ENCODE results near the gene MED13.
"Not testable (repeated sequence)": the region's sequence is repeated elsewhere in the genome, so short reads cannot be mapped to it uniquely, and the experiment has no call there.

The MED13 gene

DNA sequence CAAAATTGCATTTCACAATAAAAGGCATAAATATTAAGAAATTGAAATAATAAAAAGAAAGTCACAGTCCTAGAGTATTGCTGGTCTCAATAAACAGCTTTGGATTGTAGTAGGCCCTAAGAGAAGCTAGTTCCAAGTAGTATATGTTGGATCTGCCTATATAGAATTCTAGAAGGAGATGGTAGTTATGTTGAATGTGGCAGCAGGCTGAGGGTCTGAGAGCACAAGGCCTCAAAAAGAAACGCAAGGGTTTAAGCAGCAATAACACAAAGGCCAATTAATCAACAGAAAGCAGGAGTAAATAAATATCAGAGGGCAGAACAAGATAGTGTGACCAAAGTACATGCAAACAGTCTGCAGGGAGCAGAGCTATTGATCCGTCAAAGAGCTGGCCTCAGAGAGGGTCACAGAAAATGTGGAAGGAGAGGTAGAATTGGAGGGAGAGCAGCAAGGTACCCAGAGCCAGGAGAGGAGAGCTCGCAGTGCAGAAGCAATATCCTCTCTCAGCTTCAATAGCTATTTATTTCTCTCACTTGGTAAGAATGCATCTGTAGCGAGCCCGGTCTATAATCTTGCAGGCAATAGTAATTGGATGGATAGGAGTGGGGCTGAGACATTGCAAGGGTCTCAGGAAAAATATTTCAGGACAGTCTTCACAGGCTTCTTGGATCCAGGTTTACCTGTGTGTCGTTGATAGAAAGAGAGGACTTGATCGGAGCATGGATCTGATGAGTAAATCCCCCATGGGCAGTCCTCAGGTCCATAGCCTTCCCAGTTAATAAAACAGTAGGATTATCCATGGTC, 25.1 kb upstream of the MED13 start:
- DNase-seq: no peak

DNA sequence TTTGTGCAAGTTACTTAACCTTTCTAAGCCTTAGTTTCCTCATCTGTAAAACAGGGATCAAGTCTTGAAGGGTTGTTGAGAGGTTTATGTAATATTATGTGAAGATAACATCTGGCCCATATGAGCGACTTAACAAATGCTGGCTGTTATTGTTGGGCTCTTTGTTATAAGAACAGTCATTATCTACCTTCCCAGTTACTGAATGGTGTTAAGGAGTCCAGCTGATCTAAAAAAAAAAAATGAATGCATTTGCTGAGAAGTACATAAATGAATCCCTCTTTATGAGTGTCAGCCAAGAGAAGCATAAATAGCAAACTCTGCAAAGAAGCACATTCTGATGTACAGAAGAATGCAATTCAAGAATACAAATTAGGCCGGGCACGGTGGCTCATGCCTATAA, 24.3 kb upstream of the MED13 start:
- DNase-seq: no peak

GRCh38 chr17:62086737-62087136, 21.7 kb upstream of the MED13 start:
- no peak for DNase-seq

GRCh38 chr17:62085511-62086408, 20.7 kb upstream of the MED13 start:
- peak; percentile 10 for DNase-seq

GRCh38 chr17:62084585-62084984, 19.5 kb upstream of the MED13 start:
- no peak for DNase-seq

- DNase-seq: no peak
These were observed 18.6 kb upstream of the MED13 start for GRCh38 chr17:62083651-62084050.

- no peak for DNase-seq
These were observed 15.6 kb upstream of the MED13 start for GRCh38 chr17:62080647-62081046.

DNA sequence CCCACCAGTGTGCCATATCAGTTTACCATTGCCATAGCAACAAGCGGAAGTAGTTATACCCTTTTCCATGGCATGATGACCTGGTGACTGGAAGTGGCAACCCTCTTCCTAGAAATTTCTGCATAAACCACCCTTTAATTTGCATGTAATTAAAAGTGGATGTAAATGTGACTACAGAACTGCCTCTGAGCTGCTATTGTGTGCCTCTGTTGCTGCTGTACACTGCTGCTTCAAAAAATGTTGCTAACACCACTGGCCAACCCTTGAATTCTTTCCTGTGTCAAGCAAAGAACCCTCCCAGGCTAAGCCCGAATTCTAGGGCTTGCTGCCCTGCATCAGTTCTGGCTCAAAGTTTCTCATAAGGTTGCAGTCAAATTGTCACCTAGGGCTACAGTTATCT, 12.9 kb upstream of the MED13 start:
- DNase-seq: no peak

DNA sequence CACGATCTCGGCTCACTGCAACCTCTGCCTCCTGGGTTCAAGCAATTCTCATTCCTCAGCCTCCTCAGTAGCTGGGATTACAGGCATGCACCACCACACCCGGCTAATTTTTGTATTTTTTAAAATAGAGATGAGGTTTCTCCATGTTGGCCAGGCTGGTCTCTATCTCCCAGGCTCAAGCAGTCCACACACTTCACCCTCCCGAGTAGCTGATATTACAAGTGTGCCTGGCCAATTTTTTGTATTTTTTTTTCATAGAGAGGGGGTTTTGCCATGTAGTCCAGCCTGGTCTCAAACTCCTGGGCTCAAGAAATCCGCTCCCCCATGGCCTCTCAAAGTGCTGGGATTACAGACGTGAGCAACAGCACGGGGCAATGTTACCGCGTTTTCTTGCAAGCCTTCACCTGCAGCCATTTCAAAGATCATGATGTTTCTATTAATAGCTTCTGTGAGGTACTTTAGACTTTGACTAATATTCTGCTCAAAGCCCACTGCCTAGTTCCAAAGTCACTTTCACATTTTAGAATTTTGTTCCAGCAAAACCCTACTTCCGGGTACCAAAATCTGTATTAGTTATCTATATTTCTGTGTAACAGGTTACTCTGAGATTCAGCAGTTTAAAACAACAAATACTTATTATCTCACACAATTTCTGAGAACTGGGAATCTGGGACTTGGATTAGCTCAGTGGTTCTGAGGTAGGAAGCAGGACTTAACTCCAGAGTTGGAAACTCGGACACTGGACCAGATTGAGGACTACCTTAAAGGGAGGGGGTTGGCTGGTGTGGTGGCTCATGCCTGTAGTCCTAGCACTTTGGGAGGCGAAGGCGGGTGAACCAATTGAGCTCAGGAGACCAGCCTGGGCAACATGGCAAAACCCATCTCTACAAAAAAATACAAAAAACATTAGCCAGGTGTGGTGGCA, 12.0 kb upstream of the MED13 start:
- DNase-seq: no peak

- no peak for DNase-seq
These were observed 10.3 kb upstream of the MED13 start for GRCh38 chr17:62075308-62075815.

GRCh38 chr17:62073993-62074392, 8.9 kb upstream of the MED13 start:
- DNase-seq: no peak

- DNase-seq: not testable (repeated sequence)
These were observed 7.8 kb upstream of the MED13 start for GRCh38 chr17:62072855-62073254.

DNA sequence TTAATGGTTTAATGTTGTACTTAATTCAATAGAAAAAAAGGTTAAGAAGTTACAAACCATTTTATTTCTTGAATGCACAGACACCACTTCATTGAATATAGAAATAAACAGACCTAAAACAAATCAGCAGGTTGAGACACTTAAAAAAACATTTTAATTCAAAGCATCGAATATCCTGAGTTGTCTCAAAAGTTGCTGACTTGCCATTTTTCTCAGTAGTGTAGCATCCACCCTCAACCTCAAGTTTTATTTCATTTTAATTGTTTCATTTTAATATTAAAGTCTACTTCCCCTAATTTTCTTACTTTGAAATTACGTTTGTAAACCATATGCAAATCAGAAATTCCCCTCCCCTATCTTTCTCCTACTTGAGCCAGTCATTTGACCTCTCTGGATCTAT, 5.8 kb upstream of the MED13 start:
- no peak for DNase-seq

DNA sequence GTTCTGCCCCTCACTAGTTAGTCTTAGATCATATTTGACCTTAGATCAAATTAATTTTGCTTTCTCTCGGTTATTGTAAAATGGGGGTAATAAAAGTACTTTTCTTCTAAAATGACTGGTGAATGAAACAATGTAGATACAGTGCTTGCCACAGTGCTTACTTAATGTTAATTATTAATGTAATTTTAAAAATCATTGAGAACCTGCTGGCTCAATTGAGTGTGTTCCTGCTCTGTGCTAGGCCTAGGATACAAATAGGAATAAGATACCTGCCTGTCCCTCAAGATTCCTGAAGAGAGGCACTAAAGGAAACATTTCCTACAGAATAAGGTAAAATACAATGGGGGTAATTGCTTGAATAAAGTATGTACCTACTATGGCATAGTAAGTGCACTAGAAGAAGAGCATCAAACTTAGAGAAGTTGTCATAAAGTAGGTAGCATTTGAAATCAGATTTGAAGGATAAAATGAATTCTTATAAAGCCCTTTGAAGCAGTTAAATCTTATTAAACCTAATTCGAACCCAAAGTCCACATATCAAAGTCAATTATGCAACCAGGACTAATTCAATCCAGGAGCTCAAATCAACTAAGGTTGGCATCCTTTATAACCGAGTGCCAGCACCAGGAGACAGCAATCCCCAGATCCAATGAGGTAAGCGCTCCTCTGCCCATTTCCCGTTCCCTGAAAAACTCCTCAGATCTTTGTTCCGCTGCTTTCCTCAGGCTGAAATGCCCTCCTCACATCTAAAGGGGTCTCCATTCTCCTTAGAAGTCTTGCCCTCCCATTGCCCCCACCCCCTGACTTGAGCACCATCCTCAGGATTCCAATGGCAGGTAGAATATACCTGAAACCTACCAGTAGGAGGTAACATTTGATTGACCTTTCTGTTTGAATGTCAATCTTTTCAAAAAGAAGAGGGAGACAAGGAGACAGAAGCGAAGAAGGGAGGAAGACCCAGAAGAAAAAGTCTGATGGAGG, 2.4 kb upstream of the MED13 start:
- no peak for DNase-seq

GRCh38 chr17:62065611-62066468, 762 bp upstream of the MED13 start:
- DNase-seq: peak; percentile 98

GRCh38 chr17:62064029-62064790, 868 bp downstream of the MED13 start:
- peak; percentile 80 for DNase-seq

DNA sequence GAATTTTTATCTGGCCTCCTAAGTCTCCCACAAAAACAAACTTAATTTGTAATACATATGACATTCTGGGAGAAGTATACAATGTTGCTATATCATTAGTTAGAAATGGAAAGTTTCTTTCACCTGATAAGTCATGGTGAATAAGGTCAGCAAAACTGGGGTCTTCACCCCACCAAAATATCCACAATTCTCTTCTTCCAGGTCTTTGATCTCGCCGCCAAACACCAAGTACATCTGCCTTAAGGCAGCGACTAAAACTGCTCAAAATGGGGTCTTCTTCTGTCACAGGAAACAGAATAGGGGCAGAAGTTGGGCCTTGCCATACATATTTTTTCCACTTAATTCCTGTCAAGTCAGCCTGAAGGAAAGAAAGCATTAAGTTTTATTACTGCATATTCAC, 2.1 kb downstream of the MED13 start:
- DNase-seq: peak; percentile 18

DNA sequence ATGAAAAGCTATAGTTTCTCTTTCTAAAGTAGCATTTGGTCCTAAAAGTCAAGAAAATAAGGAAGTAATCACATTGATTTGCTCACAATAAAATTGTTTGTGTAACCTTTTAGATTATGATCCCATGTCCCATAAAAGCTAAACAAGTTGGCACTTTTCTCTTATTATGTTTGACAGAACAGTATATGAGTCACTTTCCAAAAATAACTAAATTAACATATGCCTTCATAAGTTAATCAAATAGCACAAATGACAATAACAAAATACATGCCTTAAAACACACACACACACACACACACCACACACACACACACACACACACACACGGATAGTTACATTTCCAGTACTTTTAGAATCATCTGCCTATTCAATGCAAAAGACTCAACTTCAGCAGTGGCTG, 2.8 kb downstream of the MED13 start:
- DNase-seq: no peak

DNA sequence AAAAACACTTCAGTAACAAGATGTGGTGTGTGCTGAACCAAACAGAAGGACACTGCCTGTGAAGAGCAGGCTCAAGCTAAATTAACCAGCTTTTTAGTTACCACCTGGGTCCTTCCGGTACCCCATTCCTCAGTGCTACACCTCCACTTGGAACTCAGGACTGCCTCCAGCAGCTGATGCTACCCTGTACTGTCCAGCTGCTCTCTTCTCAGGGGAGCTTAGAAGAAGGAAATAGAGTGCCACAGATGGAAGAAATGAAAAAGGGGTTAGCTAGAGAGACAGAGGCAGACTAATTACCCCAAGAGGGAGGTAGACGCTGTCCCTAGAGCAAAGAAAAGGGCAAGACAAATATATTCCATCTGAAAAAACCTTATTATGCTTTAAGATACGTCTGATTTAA, 5.7 kb downstream of the MED13 start:
- no peak for DNase-seq

DNA sequence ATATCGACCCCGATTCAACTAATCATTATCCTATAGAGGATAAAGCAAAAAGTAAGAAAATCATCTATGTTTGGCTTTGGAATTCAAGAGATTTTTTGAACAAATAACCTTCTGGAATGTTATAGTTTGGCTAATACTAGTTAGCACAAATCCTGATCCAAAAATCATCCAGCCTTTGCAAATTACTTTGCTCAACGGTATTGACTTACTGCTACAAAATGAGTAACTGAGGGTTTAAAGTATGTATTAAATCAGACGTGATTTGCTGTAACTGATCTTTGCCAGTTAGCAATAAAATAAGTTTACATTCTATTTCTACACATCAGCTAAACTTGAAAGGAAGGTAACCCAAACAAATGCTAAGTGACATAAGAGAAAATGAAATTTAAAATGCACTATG, 6.5 kb downstream of the MED13 start:
- no peak for DNase-seq

Measured in hematopoietic multipotent progenitor cell treated with erythropoietin and hydrocortisone succinate and interleukin-3 and kit ligand, for 6 days (in vitro differentiated cells).